ENCODE measurements around the gene RAD51AP1.
"Not testable (repeated sequence)": the region's sequence is repeated elsewhere in the genome, so short reads cannot be mapped to it uniquely, and the experiment has no call there.

RAD51AP1 gene, protein sequence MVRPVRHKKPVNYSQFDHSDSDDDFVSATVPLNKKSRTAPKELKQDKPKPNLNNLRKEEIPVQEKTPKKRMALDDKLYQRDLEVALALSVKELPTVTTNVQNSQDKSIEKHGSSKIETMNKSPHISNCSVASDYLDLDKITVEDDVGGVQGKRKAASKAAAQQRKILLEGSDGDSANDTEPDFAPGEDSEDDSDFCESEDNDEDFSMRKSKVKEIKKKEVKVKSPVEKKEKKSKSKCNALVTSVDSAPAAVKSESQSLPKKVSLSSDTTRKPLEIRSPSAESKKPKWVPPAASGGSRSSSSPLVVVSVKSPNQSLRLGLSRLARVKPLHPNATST

GRCh38 chr12:4538207-4539160 is at the start of gene RAD51AP1:
RAD51AP1 (plus strand) TSS chr12:4538890; CDS start chr12:4538940, 50 bp downstream.
- H3K36me3 ChIP-seq (ENCODE audit: control insufficient read depth in 2 of 2, insufficient read depth in 2 of 2, low read length in 2 of 2): peaks cover 0 to 5% of the 10 kb centered on the region in 2 donors
- peak within 1 kb of the TSS; percentile 89 to 91 for H3K27ac ChIP-seq (ENCODE audit: low read depth in 2 of 2, low read length in 2 of 2)
- H3K4me1 ChIP-seq (ENCODE audit: control insufficient read depth in 2 of 2, insufficient read depth in 2 of 2, low read length in 2 of 2): peaks cover 6 to 16% of the 10 kb centered on the region in 2 donors
- H3K27me3 ChIP-seq (ENCODE audit: control insufficient read depth in 2 of 2, insufficient read depth in 2 of 2, low read length in 2 of 2): no peaks in the 10 kb centered on the region
- H3K9ac ChIP-seq (ENCODE audit: low read depth in 1 of 2, low read length in 2 of 2): peak within 1 kb of the TSS; percentile 87 to 96
- peak within 1 kb of the TSS; percentile 95 to 99 for H3K4me3 ChIP-seq (ENCODE audit: low read length in 2 of 2)
- no peaks in the 10 kb centered on the region for H3K9me3 ChIP-seq (ENCODE audit: control insufficient read depth in 2 of 2, low read length in 2 of 2)

GRCh38 chr12:4489556-4489955 is 49.1 kb upstream of the RAD51AP1 start:
- Histone ChIP-seq H3K9ac (ENCODE audit: low read depth in 1 of 2, low read length in 2 of 2) (no peak overlapping the region), H3K36me3 (ENCODE audit: control insufficient read depth in 2 of 2, insufficient read depth in 2 of 2, low read length in 2 of 2) (peaks cover 25 to 32% of the 10 kb centered on the region in 2 donors), H3K4me1 (ENCODE audit: control insufficient read depth in 2 of 2, insufficient read depth in 2 of 2, low read length in 2 of 2) (no peaks in the 10 kb centered on the region), H3K27ac (ENCODE audit: low read depth in 2 of 2, low read length in 2 of 2) (no peak overlapping the region), H3K27me3 (ENCODE audit: control insufficient read depth in 2 of 2, insufficient read depth in 2 of 2, low read length in 2 of 2) (no peaks in the 10 kb centered on the region), H3K9me3 (ENCODE audit: control insufficient read depth in 2 of 2, low read length in 2 of 2) (no peaks in the 10 kb centered on the region), H3K4me3 (ENCODE audit: low read length in 2 of 2) (no peak overlapping the region)

GRCh38 chr12:4490973-4491372 is 47.7 kb upstream of the RAD51AP1 start:
- no peak overlapping the region for H3K27ac ChIP-seq (ENCODE audit: low read depth in 2 of 2, low read length in 2 of 2)
- peaks cover 25 to 34% of the 10 kb centered on the region in 2 donors for H3K36me3 ChIP-seq (ENCODE audit: control insufficient read depth in 2 of 2, insufficient read depth in 2 of 2, low read length in 2 of 2)
- no peak overlapping the region for H3K4me3 ChIP-seq (ENCODE audit: low read length in 2 of 2)

GRCh38 chr12:4496145-4496838 is 42.4 kb upstream of the RAD51AP1 start:
- H3K9ac ChIP-seq (ENCODE audit: low read depth in 1 of 2, low read length in 2 of 2): no peak overlapping the region
- H3K27ac ChIP-seq (ENCODE audit: low read depth in 2 of 2, low read length in 2 of 2): no peak overlapping the region
- no peak overlapping the region for H3K4me3 ChIP-seq (ENCODE audit: low read length in 2 of 2)
- no peaks in the 10 kb centered on the region for H3K4me1 ChIP-seq (ENCODE audit: control insufficient read depth in 2 of 2, insufficient read depth in 2 of 2, low read length in 2 of 2)
- peaks cover 30 to 31% of the 10 kb centered on the region in 2 donors for H3K36me3 ChIP-seq (ENCODE audit: control insufficient read depth in 2 of 2, insufficient read depth in 2 of 2, low read length in 2 of 2)
- no peaks in the 10 kb centered on the region for H3K27me3 ChIP-seq (ENCODE audit: control insufficient read depth in 2 of 2, insufficient read depth in 2 of 2, low read length in 2 of 2)
- H3K9me3 ChIP-seq (ENCODE audit: control insufficient read depth in 2 of 2, low read length in 2 of 2): no peaks in the 10 kb centered on the region

More at GRCh38 chr12:4490973-4491372, 47.7 kb upstream of the RAD51AP1 start:
- Histone ChIP-seq H3K27me3 (ENCODE audit: control insufficient read depth in 2 of 2, insufficient read depth in 2 of 2, low read length in 2 of 2) (no peaks in the 10 kb centered on the region), H3K9ac (ENCODE audit: low read depth in 1 of 2, low read length in 2 of 2) (no peak overlapping the region), H3K4me1 (ENCODE audit: control insufficient read depth in 2 of 2, insufficient read depth in 2 of 2, low read length in 2 of 2) (no peaks in the 10 kb centered on the region), H3K9me3 (ENCODE audit: control insufficient read depth in 2 of 2, low read length in 2 of 2) (no peaks in the 10 kb centered on the region)

DNA sequence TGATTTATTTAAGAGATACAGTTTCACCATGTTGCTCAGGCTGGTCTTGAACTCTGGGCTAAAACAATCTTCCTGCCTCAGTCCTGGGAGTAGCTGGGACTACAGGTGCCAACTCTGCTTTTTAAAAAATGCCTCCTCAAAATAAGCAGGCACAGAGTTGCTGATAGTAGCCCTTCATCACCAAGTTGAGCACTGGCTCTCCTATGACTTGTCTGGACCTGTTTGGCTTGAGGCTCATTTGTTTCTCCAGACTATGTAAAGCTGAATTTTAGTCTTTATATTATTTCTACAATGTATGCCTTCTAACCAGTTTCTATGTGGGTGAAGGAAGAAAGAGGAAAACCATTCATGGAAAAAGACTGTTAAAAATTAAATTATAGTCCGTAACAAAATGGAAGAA is 39.5 kb upstream of the RAD51AP1 start:
- H3K36me3 ChIP-seq (ENCODE audit: control insufficient read depth in 2 of 2, insufficient read depth in 2 of 2, low read length in 2 of 2): peaks cover 39% of the 10 kb centered on the region in 2 donors
- H3K4me1 ChIP-seq (ENCODE audit: control insufficient read depth in 2 of 2, insufficient read depth in 2 of 2, low read length in 2 of 2): no peaks in the 10 kb centered on the region
- no peak overlapping the region for H3K9ac ChIP-seq (ENCODE audit: low read depth in 1 of 2, low read length in 2 of 2)
- no peaks in the 10 kb centered on the region for H3K27me3 ChIP-seq (ENCODE audit: control insufficient read depth in 2 of 2, insufficient read depth in 2 of 2, low read length in 2 of 2)
- no peak overlapping the region for H3K4me3 ChIP-seq (ENCODE audit: low read length in 2 of 2)
- H3K27ac ChIP-seq (ENCODE audit: low read depth in 2 of 2, low read length in 2 of 2): no peak overlapping the region
- H3K9me3 ChIP-seq (ENCODE audit: control insufficient read depth in 2 of 2, low read length in 2 of 2): no peaks in the 10 kb centered on the region

- no peak overlapping the region for H3K9ac ChIP-seq (ENCODE audit: low read depth in 1 of 2, low read length in 2 of 2)
- H3K36me3 ChIP-seq (ENCODE audit: control insufficient read depth in 2 of 2, insufficient read depth in 2 of 2, low read length in 2 of 2): peaks cover 11 to 13% of the 10 kb centered on the region in 2 donors
- no peak overlapping the region for H3K27ac ChIP-seq (ENCODE audit: low read depth in 2 of 2, low read length in 2 of 2)
- H3K4me3 ChIP-seq (ENCODE audit: low read length in 2 of 2): no peak overlapping the region
- H3K9me3 ChIP-seq (ENCODE audit: control insufficient read depth in 2 of 2, low read length in 2 of 2): no peaks in the 10 kb centered on the region
- H3K4me1 ChIP-seq (ENCODE audit: control insufficient read depth in 2 of 2, insufficient read depth in 2 of 2, low read length in 2 of 2): peaks cover 0 to 3% of the 10 kb centered on the region in 2 donors
- H3K27me3 ChIP-seq (ENCODE audit: control insufficient read depth in 2 of 2, insufficient read depth in 2 of 2, low read length in 2 of 2): no peaks in the 10 kb centered on the region
These were observed 33.2 kb upstream of the RAD51AP1 start for GRCh38 chr12:4505376-4505986.

DNA sequence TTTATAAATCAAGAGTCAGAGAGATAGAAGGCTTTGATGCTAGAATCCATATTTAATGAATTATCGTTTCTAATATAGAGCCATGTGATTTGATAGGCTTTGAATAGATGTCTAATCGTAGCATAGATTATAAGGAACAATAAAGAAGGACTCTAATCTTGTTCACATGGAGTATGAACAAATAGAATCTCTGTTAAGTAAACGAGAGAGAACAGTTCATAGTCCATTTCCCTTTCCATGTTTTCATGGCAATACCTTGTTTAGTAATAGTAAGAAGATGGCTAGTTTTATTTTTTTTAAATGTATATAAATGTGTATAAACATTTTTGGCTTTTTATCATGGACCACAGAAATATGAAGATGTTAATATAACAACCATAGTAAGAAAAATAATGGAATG is 32.3 kb upstream of the RAD51AP1 start:
- H3K4me1 ChIP-seq (ENCODE audit: control insufficient read depth in 2 of 2, insufficient read depth in 2 of 2, low read length in 2 of 2): peaks cover 0 to 3% of the 10 kb centered on the region in 2 donors
- peaks cover 10 to 11% of the 10 kb centered on the region in 2 donors for H3K36me3 ChIP-seq (ENCODE audit: control insufficient read depth in 2 of 2, insufficient read depth in 2 of 2, low read length in 2 of 2)
- no peak overlapping the region for H3K27ac ChIP-seq (ENCODE audit: low read depth in 2 of 2, low read length in 2 of 2)
- H3K9ac ChIP-seq (ENCODE audit: low read depth in 1 of 2, low read length in 2 of 2): no peak overlapping the region
- H3K27me3 ChIP-seq (ENCODE audit: control insufficient read depth in 2 of 2, insufficient read depth in 2 of 2, low read length in 2 of 2): no peaks in the 10 kb centered on the region
- no peak overlapping the region for H3K4me3 ChIP-seq (ENCODE audit: low read length in 2 of 2)
- H3K9me3 ChIP-seq (ENCODE audit: control insufficient read depth in 2 of 2, low read length in 2 of 2): no peaks in the 10 kb centered on the region

- Histone ChIP-seq H3K27ac (ENCODE audit: low read depth in 2 of 2, low read length in 2 of 2) (no peak overlapping the region), H3K36me3 (ENCODE audit: control insufficient read depth in 2 of 2, insufficient read depth in 2 of 2, low read length in 2 of 2) (peaks cover 9 to 10% of the 10 kb centered on the region in 2 donors), H3K4me3 (ENCODE audit: low read length in 2 of 2) (no peak overlapping the region), H3K4me1 (ENCODE audit: control insufficient read depth in 2 of 2, insufficient read depth in 2 of 2, low read length in 2 of 2) (peaks cover 0 to 3% of the 10 kb centered on the region in 2 donors), H3K9ac (ENCODE audit: low read depth in 1 of 2, low read length in 2 of 2) (no peak overlapping the region), H3K27me3 (ENCODE audit: control insufficient read depth in 2 of 2, insufficient read depth in 2 of 2, low read length in 2 of 2) (no peaks in the 10 kb centered on the region), H3K9me3 (ENCODE audit: control insufficient read depth in 2 of 2, low read length in 2 of 2) (no peaks in the 10 kb centered on the region)
These were observed 31.8 kb upstream of the RAD51AP1 start for GRCh38 chr12:4506870-4507269.

DNA sequence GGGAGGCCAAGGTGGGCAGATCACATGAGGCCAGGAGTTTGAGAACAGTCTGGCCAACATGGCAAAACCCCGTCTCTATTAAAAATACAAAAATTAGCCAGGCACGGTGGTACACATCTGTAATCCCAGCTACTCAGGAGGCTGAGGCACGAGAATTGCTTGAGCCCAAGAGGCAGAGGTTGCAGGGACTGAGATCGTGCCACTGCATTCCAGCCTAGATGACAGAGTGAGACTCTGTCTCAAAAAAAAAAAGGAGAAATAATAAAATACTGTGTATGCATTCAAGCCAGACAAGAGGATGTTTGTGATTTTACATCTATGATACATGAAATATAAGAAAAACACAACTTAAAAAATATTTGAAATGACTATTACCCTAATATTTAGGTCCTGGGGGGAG is 30.2 kb upstream of the RAD51AP1 start:
- not testable (repeated sequence) for H3K36me3 ChIP-seq (ENCODE audit: control insufficient read depth in 2 of 2, insufficient read depth in 2 of 2, low read length in 2 of 2)

More for the DNA sequence above, 30.2 kb upstream of the RAD51AP1 start:
- H3K9me3 ChIP-seq (ENCODE audit: control insufficient read depth in 2 of 2, low read length in 2 of 2); H3K4me3 ChIP-seq (ENCODE audit: low read length in 2 of 2); H3K27me3 ChIP-seq (ENCODE audit: control insufficient read depth in 2 of 2, insufficient read depth in 2 of 2, low read length in 2 of 2); H3K9ac ChIP-seq (ENCODE audit: low read depth in 1 of 2, low read length in 2 of 2); H3K4me1 ChIP-seq (ENCODE audit: control insufficient read depth in 2 of 2, insufficient read depth in 2 of 2, low read length in 2 of 2); H3K27ac ChIP-seq (ENCODE audit: low read depth in 2 of 2, low read length in 2 of 2): not testable (repeated sequence)

All from mucosa of rectum (tissue), 2 donors.